SJSA1 (cell line): Measurements from ENCODE around the gene TAGLN. TPM values are rescaled to one million over a fixed set of nuclear protein-coding genes. Genes with fewer than 3 reads are reported as not detected.
"Not testable (repeated sequence)": the region's sequence is repeated elsewhere in the genome, so short reads cannot be mapped to it uniquely, and the experiment has no call there.

Source experiments
- DNase-seq, 2 experiments: peaks; one replicate each; pipeline ENCODE4 v3.0.0-alpha.2; 2015 to 2020; ENCODE audit warnings: low spot score in 2 of 2, low read depth in 1 of 2
- H3K27ac ChIP-seq: fragments of 250-450 bp; sonication (Bioruptor Pico); 2 replicates; pipeline ENCODE4 v1.5.1; 2020; ENCODE audit warnings: mild to moderate bottlenecking, moderate library complexity
- H3K27me3 ChIP-seq: fragments of 250-450 bp; sonication (Bioruptor Pico); replicated peaks from 2 replicates; pipeline ENCODE4 v1.5.1; 2020; ENCODE audit warnings: mild to moderate bottlenecking, moderate library complexity
- H3K36me3 ChIP-seq: fragments of 250-450 bp; sonication (Bioruptor Pico); 2 replicates; pipeline ENCODE4 v1.5.1; 2020; ENCODE audit warnings: mild to moderate bottlenecking
- H3K4me1 ChIP-seq: fragments of 250-450 bp; sonication (Bioruptor Pico); replicated peaks from 2 replicates; pipeline ENCODE4 v1.6.1; 2021; ENCODE audit warnings: mild to moderate bottlenecking
- H3K4me3 ChIP-seq: fragments of 250-450 bp; sonication (Bioruptor Pico); 2 replicates; pipeline ENCODE4 v1.5.1; 2020; ENCODE audit warnings: mild to moderate bottlenecking
- H3K9me3 ChIP-seq: fragments of 250-450 bp; sonication (Bioruptor Pico); replicated peaks from 2 replicates; pipeline ENCODE4 v1.5.1; 2020; ENCODE audit warnings: mild to moderate bottlenecking
- total RNA-seq: library from RNA; depleted of rRNA; stranded (reverse); fragments of >200 nt; shearing (Covaris generic); gene quantifications from 2 replicates; pipeline ENCODE4 v1.2.3, GENCODE V29; 2014

The TAGLN gene
- total RNA-seq, 1 experiment from 2014 or later: 655 TPM

DNA sequence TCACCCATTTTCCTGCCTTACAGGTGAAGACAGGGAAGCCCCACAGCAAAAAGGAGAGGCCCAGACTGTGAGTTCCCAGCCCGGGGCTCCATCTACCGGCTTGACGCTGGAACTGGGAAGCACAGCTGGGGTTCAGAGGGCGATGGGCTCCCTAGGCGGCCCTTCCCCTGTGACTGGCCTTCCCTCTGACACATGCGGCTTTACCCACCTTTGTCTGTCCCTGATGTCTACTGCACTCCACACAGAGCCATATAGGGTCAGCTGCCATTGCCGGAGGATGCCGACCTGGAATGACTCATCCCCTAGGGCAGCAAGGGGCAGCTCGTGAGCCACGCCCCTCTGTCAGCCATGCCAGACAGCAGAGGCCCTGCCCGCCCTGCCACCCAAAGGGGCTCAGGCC lies 7.7 kb downstream of the TAGLN start:
- H3K27ac ChIP-seq, H3K4me3 ChIP-seq, H3K9me3 ChIP-seq, H3K4me1 ChIP-seq, DNase-seq, H3K27me3 ChIP-seq: not testable (repeated sequence)
- peaks cover 21% of the 10 kb centered on the region for H3K36me3 ChIP-seq

DNA sequence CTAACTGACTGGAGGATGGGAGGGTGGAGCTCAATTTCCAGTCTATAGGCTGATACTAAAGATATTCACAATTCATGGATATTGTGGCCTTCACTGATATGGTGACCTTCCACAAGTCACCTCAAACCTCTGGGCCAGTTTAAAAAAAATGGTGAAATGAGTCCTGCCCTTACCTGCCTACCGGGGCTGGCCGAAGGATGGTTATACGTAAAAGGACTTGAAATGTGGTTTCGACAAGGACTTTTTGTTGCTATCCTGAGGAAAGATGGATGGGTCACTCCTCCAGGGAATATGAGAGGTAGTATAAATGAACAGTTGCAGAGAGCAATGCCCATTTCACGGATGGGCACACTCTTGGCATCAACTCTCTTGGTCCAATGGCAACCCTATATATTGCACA lies 8.3 kb downstream of the TAGLN start:
- H3K27me3 ChIP-seq, H3K27ac ChIP-seq, H3K4me1 ChIP-seq, DNase-seq, H3K4me3 ChIP-seq, H3K9me3 ChIP-seq: not testable (repeated sequence)
- peaks cover 21% of the 10 kb centered on the region for H3K36me3 ChIP-seq

DNA sequence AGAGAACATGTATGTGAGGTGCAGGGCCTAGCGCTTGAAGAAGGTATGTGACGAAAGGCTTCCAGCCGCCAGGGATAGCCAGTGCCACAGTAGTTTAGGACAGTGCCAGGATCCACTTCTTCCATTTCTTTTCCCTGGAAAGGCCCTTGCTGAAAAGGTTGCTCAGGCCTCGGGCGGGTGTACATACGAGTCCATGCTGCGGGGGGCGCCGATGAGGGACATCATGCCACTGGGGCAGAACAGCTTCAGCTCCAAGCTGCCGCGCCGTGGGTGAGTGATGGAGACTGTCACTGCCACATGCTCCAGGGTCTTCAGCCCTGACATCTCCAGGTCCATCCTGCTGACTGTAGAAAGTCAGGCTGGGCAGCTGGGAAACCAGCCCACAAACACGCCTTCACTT lies 9.5 kb downstream of the TAGLN start:
- DNase-seq, H3K4me3 ChIP-seq, H3K4me1 ChIP-seq, H3K27ac ChIP-seq, H3K9me3 ChIP-seq, H3K27me3 ChIP-seq: not testable (repeated sequence)
- H3K36me3 ChIP-seq: peaks cover 11% of the 10 kb centered on the region

DNA sequence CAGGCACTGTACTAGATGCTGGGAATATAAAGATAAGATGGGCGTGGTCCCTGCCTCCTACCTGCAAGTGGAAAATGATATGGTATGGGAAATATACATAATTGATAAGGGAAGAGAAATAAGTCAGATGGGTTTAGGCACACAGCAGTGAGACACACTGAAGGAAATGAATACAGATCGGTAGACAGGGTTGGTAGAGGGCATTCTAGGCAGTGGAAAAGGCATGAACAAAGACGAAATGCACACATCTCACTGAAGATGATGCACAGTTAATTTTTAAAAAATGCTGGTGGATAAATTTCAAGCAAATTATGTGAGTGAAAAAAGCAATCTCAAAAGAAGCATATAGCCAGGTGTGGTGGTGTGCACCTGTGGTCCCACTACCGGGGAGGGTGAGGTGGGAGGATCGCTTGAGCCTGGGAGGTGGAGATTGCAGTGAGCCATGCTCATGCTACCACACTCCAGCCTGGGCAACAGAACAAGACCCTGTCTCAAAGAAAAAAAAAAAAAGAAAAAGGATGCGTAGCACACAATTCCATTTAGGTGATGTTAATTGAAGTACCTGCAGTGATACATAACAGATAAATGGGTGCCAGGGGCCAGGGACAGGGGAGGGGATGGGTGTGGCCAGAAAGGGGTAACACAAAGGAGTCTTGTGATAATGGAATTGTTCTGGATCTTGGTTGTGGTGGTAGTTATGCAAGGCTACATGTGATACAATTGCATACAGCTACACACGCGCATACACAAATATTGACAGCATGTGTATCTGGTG lies 10.4 kb downstream of the TAGLN start:
- not testable (repeated sequence) for H3K4me1 ChIP-seq, H3K27ac ChIP-seq, H3K27me3 ChIP-seq, DNase-seq, H3K36me3 ChIP-seq, H3K4me3 ChIP-seq, H3K9me3 ChIP-seq

DNA sequence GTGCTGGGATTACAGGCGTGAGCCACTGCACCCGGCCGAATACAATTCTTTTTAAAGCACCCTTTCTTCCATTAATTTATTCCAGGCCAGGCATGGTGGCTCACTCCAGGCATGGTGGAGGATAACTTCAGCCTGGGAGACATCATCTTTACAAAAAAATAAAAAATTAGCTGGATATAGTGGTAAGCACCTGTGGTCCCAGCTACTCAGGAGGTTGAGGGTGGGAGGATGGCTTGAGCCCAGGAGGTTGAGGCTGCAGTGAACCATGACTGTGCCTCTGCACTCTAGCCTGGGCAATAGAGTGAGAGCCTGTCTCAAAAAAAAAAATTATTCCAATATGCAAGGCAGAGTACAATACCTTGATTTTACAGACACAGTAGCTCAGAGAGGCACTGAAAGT lies 11.4 kb downstream of the TAGLN start:
- no peak for DNase-seq
- Histone ChIP-seq H3K9me3 (no peaks in the 10 kb centered on the region), H3K36me3 (0 out of 2 replicates have a peak, but pooled peaks cover under 1% of the 10 kb centered on the region)

DNA sequence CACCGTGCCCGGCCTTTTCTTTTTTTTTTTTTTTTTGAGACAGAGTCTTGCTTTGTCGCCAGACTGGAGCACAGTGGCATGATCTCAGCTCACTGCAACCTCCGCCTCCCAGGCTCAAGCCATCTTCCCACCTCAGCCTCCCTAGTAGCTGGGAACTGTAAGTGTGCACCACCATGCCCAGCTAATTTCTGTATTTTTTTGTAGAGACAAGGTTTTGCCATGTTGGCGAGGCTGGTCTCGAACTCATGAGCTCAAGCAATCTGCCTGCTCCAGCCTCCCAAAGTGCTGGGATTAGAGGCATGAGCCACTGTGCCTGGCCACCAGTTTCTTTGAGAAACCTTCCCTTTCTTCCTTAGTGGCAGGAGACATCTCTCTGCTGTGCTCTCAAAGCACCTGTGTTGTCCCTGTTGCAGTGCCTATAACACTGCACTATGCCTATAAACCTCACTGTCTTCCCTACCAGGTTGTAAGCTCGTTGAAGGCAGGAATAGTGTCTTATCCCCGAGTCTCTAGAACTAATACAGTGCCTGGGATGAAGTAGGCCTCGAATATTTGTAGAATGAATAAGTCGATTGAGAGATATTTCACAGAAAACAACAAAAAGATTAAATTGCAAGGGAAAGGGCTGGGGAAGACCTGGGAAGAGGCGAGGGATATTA lies 13.7 kb downstream of the TAGLN start:
- no peak for DNase-seq

More for the DNA sequence above, 11.4 kb downstream of the TAGLN start:
- Histone ChIP-seq H3K4me3 (no peak overlapping the region), H3K4me1 (no peaks in the 10 kb centered on the region), H3K27ac (no peak overlapping the region), H3K27me3 (no peaks in the 10 kb centered on the region)

DNA sequence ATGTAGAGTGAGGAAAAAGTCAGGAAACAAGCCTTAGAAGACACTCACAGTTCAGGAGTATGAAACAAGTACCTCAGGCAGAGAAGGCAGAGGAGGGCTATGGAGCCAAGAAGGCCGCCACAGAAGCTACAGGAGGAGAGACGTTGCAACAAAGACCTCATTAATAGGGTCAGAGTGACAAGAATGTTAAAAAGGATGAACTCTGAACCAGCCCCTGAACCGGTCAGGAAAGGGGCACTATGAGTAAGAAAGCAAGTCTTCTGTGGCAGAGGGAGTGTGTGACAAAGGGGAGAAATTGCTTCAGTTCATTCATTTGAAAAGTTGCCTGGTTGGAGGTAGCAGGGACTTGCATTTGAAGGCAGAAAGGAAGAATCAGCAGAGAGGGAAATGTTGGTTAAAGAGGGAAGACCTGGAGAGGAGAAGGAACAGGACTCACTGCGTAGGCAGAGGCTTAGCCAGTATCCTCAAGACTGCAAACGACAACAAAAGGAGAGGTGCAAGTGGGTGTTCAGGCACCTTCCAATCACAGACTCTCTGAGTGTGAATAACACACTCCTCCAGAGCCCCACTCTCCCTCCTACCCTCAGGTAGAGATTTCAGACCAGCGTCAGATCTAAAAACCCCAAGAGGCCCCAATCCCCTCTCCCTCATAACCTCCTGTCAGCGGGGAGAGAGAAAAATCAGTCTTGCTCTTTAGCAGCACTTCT lies 15.4 kb downstream of the TAGLN start:
- no peaks in the 10 kb centered on the region for H3K27me3 ChIP-seq
- H3K27ac ChIP-seq: no peak overlapping the region
- H3K4me3 ChIP-seq: no peak overlapping the region
- no peaks in the 10 kb centered on the region for H3K9me3 ChIP-seq
- H3K36me3 ChIP-seq: peaks cover 11% of the 10 kb centered on the region
- DNase-seq: no peak
- no peaks in the 10 kb centered on the region for H3K4me1 ChIP-seq

More for the DNA sequence above, 13.7 kb downstream of the TAGLN start:
- no peak overlapping the region for H3K27ac ChIP-seq
- H3K4me1 ChIP-seq: no peaks in the 10 kb centered on the region
- no peak overlapping the region for H3K4me3 ChIP-seq
- H3K36me3 ChIP-seq: no peaks in the 10 kb centered on the region
- H3K27me3 ChIP-seq: no peaks in the 10 kb centered on the region
- H3K9me3 ChIP-seq: no peaks in the 10 kb centered on the region

DNA sequence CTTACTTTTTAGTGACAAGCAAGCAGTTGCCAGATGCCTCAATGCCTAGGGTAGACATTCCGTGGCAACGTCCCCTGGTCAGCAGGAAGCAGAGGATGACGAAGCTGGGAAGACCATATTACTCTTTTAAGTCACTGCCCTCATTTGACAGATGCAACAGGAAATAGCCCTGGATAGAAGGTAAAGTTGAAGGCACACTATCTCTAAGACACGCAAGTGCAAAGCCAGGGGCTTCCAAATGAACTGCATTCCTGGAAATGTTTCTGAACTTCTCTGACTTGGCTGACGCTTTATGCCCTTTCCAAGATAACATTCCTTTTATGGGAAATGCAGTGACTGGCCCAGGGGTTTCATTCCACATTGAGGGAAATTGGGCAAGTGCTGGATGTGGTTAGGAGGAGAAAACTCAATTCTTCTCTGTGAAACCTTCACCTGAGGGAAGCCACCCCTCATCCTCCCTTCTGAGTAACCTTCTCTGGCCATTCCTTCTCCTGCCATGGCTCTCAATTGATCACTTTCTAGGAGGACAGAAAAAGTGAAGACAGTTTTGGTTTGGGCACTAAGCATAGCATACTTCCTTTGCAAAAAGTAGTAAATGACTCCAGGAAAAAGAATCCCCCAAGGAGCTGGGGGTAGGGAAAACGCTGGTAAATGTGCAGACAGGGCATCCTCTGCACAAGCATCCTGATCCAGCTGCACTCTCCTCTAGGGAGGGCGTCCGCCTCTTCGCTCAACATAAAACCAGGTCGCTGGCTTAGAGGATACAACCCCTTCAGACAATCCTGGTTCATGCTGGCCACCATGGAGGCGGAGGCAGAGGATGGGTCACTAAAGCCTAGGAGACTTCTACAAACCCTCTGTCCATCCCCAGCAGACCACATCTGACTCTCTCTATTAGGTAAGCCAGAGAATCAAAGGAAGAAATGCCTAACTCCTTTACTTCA lies 18.2 kb downstream of the TAGLN start:
- Histone ChIP-seq H3K9me3 (no peaks in the 10 kb centered on the region), H3K4me3 (no peak overlapping the region), H3K27me3 (no peaks in the 10 kb centered on the region), H3K36me3 (peaks cover 12% of the 10 kb centered on the region), H3K27ac (no peak overlapping the region), H3K4me1 (no peaks in the 10 kb centered on the region)
- DNase-seq: no peak

DNA sequence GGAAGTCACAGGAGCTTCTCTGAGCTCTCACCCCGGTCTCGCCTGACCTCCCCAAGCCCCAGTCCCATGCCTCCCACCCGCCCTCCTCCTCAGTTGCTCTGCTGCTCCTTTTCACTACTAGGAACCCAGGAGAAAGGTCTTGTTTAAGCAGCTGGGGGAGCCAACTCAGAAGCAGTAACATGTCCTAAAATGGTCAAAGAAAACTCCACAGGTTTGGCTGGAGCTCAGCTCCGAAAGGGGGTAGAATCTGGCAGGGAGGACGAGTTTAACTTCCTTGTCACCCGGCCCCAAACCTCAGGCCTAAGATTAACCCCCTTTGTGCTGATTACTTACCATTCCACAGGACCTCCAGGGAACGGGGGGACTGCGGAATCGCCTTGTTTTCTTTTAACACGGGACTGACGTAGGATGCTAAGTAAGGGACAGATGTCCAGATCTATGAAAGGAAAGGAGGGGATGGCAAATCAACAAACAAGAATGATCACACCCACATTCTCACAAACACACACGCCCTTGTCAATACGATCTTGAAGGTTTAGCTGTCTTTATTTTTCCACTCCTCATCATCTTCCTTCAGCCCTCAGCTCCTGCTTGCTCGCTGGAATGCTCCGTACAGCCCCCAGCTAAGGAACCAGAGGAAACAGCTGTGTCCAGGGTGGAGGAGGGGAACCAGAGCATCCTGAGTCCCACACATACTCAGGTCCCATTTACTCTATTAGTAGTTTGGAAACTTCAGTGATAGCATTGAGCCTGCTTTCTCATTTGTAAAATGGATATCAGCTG lies 19.2 kb downstream of the TAGLN start:
- peaks cover 12% of the 10 kb centered on the region for H3K36me3 ChIP-seq
- H3K4me3 ChIP-seq: no peak overlapping the region
- no peaks in the 10 kb centered on the region for H3K9me3 ChIP-seq
- no peaks in the 10 kb centered on the region for H3K27me3 ChIP-seq
- DNase-seq: no peak
- no peaks in the 10 kb centered on the region for H3K4me1 ChIP-seq
- no peak overlapping the region for H3K27ac ChIP-seq

DNA sequence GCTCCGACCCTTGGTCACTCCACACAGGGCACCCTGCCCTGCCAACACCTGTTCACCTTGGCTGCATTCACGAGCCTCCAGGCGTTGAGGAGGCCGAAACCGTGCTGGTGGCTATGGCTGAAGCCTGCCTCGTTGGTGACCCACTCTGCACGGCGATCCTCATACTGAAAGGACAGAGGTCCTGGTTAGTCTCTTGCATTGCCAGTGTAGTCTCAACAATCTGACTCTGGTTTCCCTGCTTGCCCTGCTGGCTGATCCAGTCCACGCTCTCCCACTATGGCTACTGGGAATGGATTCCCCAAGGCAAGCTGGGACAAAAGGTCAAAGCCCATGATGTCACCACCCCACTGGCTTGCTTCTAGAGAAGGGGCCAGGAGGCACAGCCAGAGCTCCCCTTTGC lies 19.8 kb downstream of the TAGLN start:
- no peak for DNase-seq
- Histone ChIP-seq H3K4me3 (no peak overlapping the region), H3K9me3 (no peaks in the 10 kb centered on the region), H3K4me1 (no peaks in the 10 kb centered on the region), H3K27me3 (no peaks in the 10 kb centered on the region), H3K36me3 (peaks cover 12% of the 10 kb centered on the region), H3K27ac (no peak overlapping the region)

DNA sequence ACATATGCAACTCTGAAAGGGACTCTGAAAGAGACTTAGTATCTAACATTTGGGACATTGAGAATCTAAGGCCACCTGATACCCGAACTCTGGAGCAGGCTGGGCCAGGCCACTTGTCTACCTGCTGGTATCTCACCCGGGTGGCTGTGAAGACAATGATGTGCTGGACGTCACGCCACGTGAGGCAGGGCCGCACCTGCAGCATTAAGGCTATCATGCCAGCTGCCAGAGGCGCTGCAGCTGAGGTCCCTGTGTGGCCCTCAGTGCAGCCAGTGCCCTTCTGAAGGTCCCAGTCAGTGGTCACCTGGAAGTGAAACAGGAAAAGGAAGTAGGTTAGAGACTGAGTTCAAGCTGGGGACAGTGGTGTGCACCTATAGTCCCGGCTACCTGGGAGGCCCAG lies 20.3 kb downstream of the TAGLN start:
- DNase-seq: no peak
- H3K27me3 ChIP-seq: no peaks in the 10 kb centered on the region
- no peaks in the 10 kb centered on the region for H3K4me1 ChIP-seq
- no peaks in the 10 kb centered on the region for H3K9me3 ChIP-seq
- peaks cover 12% of the 10 kb centered on the region for H3K36me3 ChIP-seq
- H3K27ac ChIP-seq: no peak overlapping the region
- H3K4me3 ChIP-seq: no peak overlapping the region

DNA sequence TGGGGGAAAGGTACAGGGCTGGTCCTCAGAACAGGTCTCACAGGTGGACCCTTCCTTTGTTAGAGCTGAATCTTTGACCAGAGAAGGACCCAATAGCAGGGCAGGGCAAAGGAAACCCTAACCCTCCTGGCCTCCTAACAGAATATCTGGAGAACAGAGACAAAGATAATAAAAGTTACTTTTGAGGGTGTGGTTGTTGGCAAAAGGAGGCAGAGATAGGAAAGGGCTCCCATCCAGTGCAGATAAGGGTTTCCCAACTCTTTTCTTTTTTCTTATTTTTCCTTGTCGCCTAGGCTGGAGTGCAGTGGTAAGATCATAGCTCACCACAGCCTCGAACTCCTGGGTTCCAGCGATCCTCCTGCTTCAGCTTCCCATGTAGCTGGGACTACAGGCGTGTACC lies 20.8 kb downstream of the TAGLN start:
- no peak for DNase-seq
- Histone ChIP-seq H3K4me3 (no peak overlapping the region), H3K27me3 (no peaks in the 10 kb centered on the region), H3K9me3 (no peaks in the 10 kb centered on the region), H3K27ac (no peak overlapping the region), H3K4me1 (no peaks in the 10 kb centered on the region), H3K36me3 (peaks cover 12% of the 10 kb centered on the region)

DNA sequence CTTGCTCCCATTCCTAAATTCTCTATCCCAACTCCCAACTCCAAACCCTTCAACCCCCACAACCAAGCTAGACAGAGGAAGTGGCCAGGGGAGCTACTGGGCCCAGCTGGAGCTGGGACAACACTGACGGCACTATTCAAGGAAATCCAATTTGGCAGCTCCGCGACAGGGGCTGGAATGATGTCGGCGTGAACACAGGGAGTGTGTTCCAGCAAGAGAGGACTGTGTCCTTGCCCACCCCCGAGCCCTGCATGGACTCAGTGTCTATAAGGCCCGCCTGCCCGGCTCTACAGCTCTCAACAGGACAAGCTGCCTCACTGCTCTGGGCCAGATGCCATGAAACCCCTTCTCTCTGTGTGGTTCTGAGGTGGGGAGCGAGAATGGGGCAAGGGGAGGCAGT lies 21.4 kb downstream of the TAGLN start:
- peaks cover 12% of the 10 kb centered on the region for H3K36me3 ChIP-seq
- H3K27me3 ChIP-seq: no peaks in the 10 kb centered on the region
- H3K9me3 ChIP-seq: no peaks in the 10 kb centered on the region
- no peaks in the 10 kb centered on the region for H3K4me1 ChIP-seq
- no peak for DNase-seq
- no peak overlapping the region for H3K4me3 ChIP-seq
- no peak overlapping the region for H3K27ac ChIP-seq
